Measurements from ENCODE around the gene UCN2.

DNA sequence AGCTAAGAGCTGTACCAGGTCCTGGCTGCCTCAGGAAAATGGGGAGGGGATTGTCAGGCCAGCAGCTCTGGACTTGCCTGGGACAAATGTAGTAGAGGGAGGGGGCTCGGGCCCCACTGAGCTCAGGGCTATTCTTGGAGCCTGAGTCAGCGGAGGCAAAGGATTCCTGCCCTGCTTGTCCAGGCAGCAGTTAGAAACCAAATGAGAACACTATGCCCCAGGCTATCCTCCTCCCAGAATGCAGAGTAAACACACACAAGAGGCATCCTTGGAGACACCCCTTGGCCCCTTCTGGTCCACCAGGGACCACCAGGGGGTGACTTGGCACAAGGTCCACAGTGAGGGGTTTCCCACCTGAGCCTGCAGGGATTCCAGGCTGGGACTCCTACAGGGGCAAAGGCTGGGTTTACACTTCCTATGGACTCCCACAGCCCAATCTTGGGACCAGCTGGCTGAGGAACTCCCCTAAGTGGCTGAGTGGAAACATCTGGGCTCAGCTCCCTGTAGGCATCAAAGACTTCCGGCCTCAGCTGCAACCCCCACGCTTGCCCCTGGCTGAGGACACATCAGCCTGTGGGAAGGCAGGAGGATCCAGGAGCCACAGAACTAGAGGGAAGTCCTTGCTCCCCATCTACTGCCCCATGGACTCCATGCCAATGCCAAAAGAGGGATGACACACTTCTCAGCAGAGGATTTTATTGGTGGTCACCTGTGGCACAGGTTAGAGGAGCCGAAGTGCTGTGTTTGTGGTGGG lies 34.9 kb upstream of the UCN2 start:
- no peak; the same call in 1 of the 2 replicates for TF ChIP-seq RAD21 (IDR thresholded peaks at IDR 0.05; ENCODE audit: low read length)
- TF ChIP-seq POLR2A (IDR thresholded peaks at IDR 0.05; ENCODE audit: low read depth, low read length) = no peak
- no peak for TF ChIP-seq CHD1 (IDR thresholded peaks at IDR 0.05; ENCODE audit: low read depth, low read length)
- TF ChIP-seq, protein P1, sequence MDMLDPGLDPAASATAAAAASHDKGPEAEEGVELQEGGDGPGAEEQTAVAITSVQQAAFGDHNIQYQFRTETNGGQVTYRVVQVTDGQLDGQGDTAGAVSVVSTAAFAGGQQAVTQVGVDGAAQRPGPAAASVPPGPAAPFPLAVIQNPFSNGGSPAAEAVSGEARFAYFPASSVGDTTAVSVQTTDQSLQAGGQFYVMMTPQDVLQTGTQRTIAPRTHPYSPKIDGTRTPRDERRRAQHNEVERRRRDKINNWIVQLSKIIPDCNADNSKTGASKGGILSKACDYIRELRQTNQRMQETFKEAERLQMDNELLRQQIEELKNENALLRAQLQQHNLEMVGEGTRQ (IDR thresholded peaks at IDR 0.05; ENCODE audit: low read depth, low read length) = no peak
- TF ChIP-seq, protein P2, sequence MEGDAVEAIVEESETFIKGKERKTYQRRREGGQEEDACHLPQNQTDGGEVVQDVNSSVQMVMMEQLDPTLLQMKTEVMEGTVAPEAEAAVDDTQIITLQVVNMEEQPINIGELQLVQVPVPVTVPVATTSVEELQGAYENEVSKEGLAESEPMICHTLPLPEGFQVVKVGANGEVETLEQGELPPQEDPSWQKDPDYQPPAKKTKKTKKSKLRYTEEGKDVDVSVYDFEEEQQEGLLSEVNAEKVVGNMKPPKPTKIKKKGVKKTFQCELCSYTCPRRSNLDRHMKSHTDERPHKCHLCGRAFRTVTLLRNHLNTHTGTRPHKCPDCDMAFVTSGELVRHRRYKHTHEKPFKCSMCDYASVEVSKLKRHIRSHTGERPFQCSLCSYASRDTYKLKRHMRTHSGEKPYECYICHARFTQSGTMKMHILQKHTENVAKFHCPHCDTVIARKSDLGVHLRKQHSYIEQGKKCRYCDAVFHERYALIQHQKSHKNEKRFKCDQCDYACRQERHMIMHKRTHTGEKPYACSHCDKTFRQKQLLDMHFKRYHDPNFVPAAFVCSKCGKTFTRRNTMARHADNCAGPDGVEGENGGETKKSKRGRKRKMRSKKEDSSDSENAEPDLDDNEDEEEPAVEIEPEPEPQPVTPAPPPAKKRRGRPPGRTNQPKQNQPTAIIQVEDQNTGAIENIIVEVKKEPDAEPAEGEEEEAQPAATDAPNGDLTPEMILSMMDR (conservative IDR thresholded peaks at IDR 0.05; ENCODE audit: low read depth, low read length) = no peak; the same call in 1 of the 2 replicates
- TF ChIP-seq, protein P3, sequence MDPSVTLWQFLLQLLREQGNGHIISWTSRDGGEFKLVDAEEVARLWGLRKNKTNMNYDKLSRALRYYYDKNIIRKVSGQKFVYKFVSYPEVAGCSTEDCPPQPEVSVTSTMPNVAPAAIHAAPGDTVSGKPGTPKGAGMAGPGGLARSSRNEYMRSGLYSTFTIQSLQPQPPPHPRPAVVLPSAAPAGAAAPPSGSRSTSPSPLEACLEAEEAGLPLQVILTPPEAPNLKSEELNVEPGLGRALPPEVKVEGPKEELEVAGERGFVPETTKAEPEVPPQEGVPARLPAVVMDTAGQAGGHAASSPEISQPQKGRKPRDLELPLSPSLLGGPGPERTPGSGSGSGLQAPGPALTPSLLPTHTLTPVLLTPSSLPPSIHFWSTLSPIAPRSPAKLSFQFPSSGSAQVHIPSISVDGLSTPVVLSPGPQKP (IDR thresholded peaks at IDR 0.05; ENCODE audit: borderline replicate concordance, low read depth, low read length) = no peak
- no peak for TF ChIP-seq SMC3 (IDR thresholded peaks at IDR 0.05; ENCODE audit: low read depth, low read length)
- no peak; the same call in 1 of the 2 replicates for TF ChIP-seq CEBPB (IDR thresholded peaks at IDR 0.05; ENCODE audit: low read depth, low read length)
